Skin epidermis (tissue), 12 donors: ENCODE data around the gene RBM10.

Experiments
- H3K27ac ChIP-seq, 21 experiments: fragments of 200-600 bp; sonication (generic) in 11 of 21; one replicate each; pipeline ENCODE4 v1.5.0; 2020; ENCODE audit warnings: mild to moderate bottlenecking in 3 of 21, inconsistent platforms in 2 of 21, moderate library complexity in 2 of 21
- H3K4me3 ChIP-seq, 7 experiments: fragments of 200-600 bp; sonication (generic) in 2 of 7; one replicate each; pipeline ENCODE4 v1.5.0; 2020; ENCODE audit warnings: inconsistent platforms in 2 of 7, mild to moderate bottlenecking in 2 of 7, moderate library complexity in 1 of 7

Gene RBM10

DNA sequence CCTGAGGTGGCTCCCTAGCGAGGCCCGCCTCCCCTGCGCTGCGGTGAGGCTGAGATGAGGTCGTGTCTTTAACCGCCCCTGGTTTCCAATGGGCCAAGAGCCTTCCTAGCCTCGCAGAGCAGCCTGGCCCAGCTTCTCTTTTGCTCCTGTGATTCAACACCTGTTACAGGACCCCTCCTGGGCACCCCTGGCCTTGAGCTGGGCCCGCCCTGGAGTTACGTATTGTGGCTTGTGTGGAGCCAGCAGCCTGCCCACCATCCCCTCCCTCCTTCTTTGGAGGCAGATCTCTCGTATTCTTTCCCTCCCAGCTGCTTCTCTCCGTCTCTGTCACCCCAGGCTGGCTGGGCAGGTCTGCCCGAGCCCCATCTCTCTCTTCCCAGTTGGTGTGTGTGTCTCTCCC lies 29.4 kb downstream of the RBM10 start:
- H3K4me3 ChIP-seq: no peak overlapping the region
- H3K27ac ChIP-seq: no peak overlapping the region

DNA sequence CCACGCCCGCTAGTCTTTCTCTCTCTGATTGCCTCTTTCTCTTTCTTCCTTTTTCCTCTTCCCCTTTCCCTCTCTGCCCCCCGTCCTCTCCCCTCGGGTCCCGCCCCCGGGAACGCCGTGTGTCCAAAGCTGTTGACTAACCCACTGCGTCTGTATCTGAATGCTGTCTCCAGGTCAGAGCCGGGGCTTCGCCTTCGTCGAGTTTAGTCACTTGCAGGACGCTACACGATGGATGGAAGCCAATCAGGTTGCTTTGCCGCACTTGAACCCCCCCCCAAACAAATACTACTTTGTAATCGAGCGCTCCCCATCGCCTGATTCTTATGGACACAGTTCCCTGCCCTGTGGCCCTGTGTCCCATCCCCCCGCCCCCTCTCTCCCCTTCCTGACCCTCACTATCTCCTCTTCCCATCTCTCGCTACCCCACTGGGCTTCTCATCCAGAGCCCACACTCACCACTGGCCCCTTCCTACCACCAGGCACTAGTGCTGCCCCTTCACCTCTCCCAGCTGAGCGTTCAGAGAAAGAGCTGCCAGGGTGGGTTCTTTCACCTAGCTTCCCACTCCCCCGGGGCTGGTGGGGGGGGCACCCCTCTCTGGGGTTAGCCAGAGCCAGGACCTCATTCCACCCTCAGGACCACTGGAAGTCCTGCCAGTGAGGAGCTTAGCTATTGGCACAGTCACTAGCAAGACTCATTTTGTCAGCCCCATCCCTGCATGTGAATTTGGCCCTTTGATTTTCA lies 30.0 kb downstream of the RBM10 start:
- no peak overlapping the region for H3K4me3 ChIP-seq
- no peak overlapping the region for H3K27ac ChIP-seq

DNA sequence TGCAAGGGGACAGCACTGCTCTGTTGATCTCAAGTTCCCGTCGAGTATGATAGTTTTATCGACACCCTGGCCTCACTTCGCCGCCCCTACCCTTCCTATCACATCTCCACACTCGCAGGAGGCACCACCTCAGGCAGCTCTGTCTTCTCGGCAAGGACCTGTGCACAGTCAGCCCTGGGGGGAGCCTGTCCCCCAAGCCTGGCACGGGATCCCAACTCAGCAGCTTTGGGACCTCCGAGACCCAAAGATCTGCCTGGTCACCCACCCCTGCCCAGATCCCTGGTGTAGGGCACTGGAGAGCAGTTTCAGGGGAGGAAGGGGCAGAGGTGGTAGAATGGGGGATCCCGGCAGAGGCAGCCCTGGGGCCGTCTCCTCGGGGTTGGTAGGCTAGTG lies 30.6 kb downstream of the RBM10 start:
- H3K27ac ChIP-seq: no peak overlapping the region

DNA sequence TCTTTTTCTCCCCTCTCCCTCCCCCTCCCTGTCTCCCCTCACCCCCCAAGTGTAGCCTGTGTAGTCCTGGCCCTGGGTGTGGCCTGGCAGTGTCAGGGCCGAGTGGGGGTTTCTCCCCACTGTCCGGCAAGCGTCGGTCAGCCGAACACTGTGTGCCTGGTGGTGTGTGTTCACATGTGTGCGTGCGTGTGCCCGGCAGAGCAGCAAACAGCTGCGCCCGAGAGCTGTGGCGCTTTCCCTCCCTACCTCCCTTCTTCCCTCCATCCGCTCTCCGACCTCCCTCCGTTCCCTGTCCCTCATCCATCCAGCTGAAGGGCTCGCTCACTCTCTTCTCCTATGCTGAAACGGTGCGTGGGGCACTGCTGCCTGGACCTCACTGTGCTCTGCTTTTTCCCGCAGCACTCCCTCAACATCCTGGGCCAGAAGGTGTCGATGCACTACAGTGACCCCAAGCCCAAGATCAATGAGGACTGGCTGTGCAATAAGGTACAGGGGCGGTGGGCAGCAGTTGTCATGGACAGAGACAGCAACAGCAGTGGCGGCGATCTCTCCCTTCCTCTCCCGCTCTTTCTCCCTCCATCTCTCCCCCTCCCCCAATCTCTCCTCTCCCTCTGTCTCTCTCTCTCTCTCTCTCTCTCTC lies 31.2 kb downstream of the RBM10 start:
- Histone ChIP-seq H3K4me3 (no peak overlapping the region), H3K27ac (no peak overlapping the region)

More for the DNA sequence above, 30.6 kb downstream of the RBM10 start:
- no peak overlapping the region for H3K4me3 ChIP-seq

DNA sequence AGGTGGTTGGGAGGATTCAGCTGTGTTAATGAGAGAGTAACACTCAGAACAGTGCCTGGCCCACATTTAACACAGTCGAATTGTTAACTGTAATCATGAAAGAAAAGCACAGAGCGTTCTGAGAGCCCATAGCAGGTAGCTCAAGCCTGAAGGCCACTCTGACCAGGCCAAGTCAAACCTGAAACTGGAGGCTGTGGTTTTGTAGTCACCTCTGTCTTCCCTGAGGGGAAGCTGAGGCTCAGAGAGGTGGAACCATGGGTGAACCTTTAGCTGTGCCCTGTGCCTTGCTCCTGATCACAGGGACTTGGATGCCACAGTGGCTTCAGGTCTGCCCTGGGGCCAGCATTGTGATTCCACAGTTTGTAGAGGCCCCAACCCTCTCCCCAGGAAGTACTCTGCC lies 32.1 kb downstream of the RBM10 start:
- Histone ChIP-seq H3K4me3 (no peak overlapping the region), H3K27ac (no peak overlapping the region)

DNA sequence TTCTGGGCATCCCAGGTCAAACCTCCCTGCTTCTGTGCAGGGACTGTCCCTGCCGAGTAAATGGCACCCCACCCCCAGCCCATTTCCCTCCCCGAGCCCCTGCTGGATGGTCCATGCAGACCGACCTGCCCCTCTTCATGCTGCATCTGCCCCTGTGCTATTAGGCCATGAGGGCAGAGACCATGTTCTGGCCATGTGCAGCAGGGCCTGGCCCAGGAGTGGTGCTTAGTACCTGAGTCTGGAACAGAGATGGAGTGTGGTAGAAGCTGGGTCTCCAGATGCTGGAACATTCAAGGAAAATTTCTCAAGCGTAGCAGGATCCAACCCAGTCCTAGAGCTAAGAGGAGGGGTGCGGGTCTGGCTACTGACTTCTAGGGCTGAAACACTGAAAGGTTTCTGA lies 33.3 kb downstream of the RBM10 start:
- peak overlapping the region in 1 of 21 experiments; percentile 55 for H3K27ac ChIP-seq

DNA sequence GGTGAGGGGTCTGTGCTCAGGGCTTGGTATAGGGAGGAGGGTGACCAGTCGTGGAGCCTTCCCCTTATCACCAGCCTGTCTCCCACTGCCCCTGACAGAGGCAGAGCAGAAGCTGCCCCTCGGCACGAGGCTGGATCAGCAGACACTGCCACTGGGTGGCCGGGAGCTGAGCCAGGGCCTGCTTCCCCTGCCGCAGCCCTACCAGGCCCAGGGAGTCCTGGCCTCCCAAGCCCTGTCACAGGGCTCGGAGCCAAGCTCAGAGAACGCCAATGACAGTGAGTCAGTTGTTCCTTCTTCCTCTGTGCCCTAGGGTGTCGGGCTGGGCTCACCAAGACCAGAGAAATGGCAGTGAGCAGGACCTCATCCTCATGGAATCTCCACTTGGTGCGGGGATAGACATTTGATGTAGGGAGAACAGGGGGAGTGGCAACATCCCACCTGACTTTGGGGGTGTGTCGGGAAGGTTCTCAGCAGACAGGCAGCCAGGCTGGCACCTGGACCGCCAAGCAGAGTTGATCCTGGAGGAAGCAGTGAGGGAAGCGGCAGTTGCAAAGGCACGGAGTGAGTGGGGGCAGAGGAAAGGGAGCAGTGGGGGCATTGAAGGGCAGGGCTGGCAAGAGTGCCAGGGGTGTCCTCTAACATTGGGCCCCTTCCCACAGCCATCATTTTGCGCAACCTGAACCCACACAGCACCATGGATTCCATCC lies 34.4 kb downstream of the RBM10 start:
- Histone ChIP-seq H3K27ac (peak overlapping the region in 4 of 21 experiments; percentile 26 to 52 (median 50)), H3K4me3 (no peak overlapping the region)

More for the DNA sequence above, 33.3 kb downstream of the RBM10 start:
- no peak overlapping the region for H3K4me3 ChIP-seq

DNA sequence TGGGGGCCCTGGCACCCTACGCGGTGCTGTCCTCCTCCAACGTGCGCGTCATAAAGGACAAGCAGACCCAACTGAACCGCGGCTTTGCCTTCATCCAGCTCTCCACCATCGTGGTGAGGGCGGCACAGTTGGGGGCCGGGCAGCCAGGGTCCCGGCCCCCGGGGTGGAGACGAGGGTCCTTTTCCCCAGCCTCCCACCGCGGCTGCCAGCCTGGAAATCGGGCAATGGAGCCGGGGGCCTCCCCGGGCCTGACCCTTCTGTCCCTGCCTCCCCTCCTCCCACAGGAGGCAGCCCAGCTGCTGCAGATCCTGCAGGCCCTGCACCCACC lies 34.9 kb downstream of the RBM10 start:
- Histone ChIP-seq H3K4me3 (no peak overlapping the region), H3K27ac (peak overlapping the region in 1 of 21 experiments; percentile 52)

DNA sequence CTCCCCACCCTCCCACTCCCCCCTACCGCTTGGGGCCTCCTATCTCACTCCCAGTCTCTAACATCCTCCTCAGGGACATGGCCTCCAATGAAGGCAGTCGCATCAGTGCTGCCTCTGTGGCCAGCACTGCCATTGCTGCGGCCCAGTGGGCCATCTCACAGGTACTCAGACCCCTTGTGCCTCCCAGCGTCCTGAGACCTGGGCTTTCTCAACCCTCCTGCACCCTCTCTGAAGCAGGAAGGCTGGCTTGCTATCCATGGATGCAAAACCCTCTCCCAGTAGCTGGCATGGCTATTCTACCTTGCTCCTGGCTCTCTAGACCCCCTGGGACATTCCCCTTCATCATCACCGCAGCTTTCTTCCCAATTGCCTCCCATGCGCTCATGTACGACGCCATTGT lies 35.3 kb downstream of the RBM10 start:
- no peak overlapping the region for H3K4me3 ChIP-seq
- no peak overlapping the region for H3K27ac ChIP-seq

DNA sequence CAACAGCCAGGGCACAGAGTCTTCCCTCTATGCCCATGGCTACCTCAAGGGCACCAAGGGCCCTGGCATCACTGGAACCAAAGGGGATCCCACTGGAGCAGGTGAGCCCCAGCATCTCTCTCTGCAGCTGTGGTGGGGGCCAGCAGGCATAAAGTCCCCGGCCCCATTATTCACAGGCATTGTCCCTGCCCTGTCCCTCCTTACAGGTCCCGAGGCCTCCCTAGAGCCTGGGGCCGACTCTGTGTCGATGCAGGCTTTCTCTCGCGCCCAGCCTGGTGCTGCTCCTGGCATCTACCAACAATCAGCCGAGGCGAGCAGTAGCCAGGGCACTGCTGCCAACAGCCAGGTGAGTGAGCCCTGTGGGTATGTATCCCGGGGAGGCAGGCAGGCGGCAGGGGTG lies 36.3 kb downstream of the RBM10 start:
- no peak overlapping the region for H3K27ac ChIP-seq
- H3K4me3 ChIP-seq: no peak overlapping the region

DNA sequence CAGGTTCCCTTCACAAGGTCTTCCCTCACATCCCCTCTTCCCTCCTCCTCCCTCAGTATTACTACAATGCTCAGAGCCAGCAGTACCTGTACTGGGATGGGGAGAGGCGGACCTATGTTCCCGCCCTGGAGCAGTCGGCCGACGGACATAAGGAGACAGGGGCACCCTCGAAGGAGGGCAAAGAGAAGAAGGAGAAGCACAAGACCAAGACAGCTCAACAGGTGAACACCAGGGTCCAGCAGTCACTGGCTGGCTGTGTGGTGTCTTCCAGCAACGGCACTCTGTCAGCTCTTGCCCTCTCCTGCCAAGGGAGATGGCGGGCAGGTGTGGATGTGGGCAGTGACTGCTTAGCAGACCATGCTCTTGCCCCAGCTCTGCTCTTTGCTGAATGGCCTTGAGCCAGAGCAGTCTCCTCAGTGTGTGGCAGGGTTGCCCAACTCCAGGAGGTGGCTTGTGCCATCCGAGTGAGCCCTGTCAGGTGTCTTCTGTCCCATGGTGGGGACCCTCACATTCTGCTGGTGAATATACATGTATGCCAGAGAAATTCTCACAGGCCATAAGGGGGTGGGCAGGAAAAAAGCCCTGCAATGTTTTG lies 37.2 kb downstream of the RBM10 start:
- Histone ChIP-seq H3K27ac (no peak overlapping the region), H3K4me3 (no peak overlapping the region)

DNA sequence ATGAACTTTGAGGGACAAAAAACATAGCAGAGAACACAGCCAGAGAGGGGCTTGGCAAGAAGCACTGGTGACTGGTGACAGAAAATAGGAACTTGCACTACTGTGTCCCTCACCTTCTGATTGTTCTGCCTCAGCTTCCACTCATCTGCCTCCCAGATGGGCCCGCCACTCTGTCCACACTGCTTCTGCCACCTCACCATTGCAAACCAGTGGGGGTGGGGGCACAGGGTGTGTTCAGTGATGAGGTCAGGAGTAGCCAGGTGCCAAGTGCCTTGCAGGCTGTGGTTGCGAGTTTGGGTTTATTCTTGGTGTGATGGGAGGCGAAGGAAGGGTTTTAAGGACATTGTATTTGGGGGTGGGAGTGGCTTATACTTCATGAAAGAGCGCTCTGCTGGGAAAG lies 39.5 kb downstream of the RBM10 start:
- H3K4me3 ChIP-seq: no peak overlapping the region
- no peak overlapping the region for H3K27ac ChIP-seq

DNA sequence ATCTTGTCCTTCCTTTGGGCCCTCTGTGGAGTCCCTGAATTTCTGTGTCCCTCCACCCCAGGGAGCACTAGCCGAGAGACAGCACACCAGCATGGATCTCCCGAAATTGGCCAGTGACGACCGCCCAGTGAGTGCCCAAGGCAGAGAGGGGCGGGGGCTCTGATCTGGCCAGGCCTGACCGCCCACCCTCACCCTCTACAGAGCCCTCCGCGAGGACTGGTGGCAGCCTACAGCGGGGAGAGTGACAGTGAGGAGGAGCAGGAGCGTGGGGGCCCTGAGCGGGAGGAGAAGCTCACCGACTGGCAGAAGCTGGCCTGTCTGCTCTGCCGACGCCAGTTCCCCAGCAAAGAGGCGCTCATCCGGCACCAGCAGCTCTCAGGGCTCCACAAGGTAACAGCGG lies 40.2 kb downstream of the RBM10 start:
- Histone ChIP-seq H3K27ac (no peak overlapping the region), H3K4me3 (no peak overlapping the region)

DNA sequence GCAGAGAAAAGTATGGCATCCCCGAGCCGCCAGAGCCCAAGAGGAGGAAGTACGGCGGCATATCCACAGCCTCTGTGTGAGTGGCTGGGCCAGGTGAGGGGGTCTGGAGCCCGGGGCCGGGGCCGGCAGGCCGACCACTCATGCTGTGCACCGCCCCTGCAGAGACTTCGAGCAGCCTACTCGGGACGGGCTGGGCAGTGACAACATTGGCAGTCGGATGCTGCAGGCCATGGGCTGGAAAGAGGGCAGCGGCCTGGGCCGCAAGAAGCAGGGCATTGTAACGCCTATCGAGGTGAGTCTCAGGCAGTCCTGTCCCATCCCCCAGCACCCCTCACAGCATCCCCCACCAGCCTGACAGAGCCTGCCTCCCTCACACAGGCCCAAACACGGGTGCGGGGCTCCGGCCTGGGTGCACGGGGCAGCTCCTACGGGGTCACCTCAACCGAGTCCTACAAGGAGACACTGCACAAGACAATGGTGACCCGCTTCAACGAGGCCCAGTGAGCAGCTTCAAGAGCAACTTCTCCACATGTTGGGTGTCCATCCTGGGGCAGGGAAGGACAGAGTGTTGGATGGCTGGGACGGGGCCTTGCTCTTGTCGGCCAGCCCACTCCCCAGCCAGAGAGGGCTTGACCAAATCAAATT lies 41.2 kb downstream of the RBM10 start:
- H3K27ac ChIP-seq: no peak overlapping the region
- H3K4me3 ChIP-seq: no peak overlapping the region

DNA sequence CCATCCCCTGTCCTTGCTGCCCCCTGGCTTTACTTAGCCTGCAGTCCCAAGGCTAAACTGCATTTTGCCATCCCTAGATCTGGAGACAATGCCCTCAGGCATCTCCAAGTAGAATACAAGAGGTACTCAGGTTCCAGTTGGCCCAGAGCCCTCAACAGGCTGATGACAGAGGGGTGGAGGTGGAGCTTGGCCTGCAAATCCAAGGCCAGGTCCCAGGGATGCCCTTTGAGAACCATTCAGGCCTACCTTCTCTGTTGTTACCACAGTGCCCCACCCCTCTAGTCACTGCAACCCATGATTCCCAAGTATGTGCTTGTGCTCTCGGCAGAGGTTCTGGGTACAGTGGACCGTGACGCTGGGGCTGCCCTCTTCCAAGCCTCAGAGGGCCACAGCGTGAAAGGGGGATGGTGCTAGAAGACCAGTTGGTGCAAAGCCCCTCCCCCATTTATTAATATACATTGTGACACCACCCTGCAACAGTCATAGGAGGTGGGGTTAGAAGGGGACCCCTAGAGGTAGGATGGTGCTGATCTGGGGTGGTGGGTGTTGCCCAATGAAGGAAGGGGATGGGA lies 42.2 kb downstream of the RBM10 start:
- Histone ChIP-seq H3K27ac (no peak overlapping the region), H3K4me3 (no peak overlapping the region)

DNA sequence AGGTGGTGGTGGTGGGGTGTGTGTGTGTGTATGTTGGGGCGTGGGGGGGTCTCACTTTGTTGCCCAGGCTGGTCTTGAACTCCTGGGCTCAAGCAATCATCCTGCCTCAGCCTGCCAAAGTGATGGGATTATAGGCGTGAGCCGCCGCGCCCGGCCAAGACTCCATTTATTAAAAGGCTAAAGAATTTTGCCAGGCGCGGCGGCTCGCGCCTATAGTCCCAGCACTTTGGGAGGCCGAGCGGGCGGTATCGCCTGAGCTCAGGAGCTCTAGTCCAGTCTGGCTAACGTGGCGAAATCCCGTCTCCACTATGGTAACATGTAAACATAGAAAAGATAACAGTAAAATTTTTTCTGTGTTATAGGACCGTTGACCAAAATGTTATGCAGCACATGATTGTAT lies 44.9 kb downstream of the RBM10 start:
- H3K4me3 ChIP-seq: no peak overlapping the region
- no peak overlapping the region for H3K27ac ChIP-seq

DNA sequence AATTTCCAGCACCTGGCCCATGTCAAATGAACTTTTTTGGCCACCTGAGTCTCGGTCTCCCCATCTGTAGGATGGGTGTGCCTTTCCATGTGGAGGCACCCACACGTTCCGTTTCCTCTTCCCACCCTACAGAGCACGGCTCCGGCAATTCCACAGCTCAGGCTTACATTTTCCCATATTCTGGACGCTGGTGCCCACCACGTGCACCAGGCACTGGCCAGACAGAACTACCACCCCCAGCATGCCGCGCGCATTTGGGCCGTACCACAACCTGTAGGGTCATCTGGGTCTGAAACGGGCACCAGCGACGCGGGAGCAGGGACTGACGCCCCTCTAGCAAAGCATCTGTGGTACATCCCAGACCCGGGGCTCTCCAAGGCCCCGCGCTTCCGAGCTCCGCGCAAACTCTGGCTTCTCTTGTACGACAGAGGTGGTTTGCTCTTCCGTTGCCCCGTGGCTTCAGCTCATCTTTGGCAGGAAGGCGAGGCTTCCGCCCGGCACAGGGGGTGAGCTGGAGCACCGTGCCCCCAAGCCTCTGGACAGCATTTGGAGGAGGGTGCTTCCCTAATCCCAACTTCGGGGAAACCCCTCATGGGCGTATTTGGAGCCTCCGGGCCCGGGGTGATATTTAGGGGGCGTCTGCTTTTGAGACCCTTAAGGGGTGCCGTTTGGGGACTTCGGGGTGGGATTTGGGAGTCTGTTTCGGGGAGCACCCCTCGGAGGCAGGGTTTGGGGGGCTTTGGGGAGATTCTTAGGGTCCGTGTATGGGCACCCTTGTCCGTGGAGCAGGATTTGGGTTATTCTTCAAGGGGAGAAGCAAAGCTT lies 45.6 kb downstream of the RBM10 start:
- Histone ChIP-seq H3K27ac (peak overlapping the region; percentile 22 to 88 (median 64)), H3K4me3 (peak overlapping the region; percentile 33 to 59 (median 54))

DNA sequence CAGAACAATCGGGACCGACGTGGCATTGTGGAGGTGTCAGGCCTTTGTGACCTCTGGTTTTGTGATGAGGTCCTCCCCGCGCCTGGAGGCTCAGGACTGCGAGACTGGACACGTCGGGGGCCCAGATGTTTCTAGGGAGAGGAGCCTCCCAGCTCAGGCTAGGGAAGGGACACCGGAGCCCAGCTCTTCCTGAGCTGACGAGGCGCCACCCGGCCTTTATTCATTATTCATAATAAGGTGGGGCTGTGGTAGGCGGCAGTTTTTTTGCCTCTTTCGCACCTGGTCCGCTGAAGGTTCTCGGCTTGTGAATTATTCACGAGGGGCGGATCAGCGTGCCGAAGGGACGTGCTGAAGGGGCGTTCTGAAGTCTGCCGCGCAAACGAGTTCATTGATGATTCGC lies 46.3 kb downstream of the RBM10 start:
- Histone ChIP-seq H3K27ac (peak overlapping the region in 20 of 21 experiments; percentile 22 to 88 (median 64)), H3K4me3 (peak overlapping the region; percentile 33 to 59 (median 54))

DNA sequence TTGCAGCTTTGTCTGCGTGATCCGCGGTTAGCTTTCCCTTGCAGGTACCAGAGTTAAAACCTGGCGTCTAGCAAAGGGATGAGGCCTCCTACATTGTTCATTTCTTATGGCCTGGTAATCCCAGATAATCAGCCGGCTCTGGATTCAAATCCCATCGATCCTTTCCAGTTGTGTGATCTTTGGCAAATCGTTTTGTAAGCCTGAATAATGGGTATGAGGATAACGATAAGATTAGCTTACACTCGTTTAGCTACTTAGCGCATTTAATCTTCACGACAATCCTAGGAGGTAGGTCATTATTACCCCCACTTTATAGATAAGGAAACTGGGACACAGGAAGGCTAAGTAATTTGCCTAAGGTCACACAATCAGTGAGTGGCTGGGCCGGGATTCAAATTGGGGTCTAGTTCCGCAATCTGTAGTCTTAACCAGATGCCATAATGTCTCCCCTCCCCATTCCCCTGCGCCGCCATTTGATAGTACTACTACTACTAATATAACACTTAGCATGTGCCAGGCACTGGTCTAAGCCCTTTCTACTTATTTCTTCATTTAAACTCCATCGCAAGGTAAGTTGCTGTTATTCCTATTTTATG lies 46.9 kb downstream of the RBM10 start:
- H3K27ac ChIP-seq: peak overlapping the region in 5 of 21 experiments; percentile 45 to 88 (median 84)
- peak overlapping the region; percentile 33 to 59 (median 54) for H3K4me3 ChIP-seq
